ENCODE measurements around the gene IQCM.

DNA sequence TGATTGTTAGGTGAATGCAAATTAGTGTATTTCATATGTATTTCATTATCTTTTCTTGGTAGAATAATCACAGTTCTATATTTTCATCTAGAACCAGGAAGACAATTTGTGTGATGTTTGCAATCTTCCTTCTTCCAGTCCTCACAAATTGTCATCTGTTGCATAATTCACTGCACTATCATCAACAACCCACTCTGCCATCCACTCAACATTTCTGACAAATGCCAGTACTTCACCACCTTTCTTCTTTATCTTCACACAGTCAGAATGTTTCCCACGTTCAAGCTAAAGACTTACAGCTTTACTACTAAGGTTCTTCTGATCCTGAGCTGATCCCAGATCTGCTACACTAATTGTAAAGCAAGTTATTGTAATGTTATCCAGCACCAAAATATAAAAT lies 107.8 kb downstream of the IQCM start:
- TF ChIP-seq, protein P1, sequence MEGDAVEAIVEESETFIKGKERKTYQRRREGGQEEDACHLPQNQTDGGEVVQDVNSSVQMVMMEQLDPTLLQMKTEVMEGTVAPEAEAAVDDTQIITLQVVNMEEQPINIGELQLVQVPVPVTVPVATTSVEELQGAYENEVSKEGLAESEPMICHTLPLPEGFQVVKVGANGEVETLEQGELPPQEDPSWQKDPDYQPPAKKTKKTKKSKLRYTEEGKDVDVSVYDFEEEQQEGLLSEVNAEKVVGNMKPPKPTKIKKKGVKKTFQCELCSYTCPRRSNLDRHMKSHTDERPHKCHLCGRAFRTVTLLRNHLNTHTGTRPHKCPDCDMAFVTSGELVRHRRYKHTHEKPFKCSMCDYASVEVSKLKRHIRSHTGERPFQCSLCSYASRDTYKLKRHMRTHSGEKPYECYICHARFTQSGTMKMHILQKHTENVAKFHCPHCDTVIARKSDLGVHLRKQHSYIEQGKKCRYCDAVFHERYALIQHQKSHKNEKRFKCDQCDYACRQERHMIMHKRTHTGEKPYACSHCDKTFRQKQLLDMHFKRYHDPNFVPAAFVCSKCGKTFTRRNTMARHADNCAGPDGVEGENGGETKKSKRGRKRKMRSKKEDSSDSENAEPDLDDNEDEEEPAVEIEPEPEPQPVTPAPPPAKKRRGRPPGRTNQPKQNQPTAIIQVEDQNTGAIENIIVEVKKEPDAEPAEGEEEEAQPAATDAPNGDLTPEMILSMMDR (IDR thresholded peaks at IDR 0.05), result no peak
- TF ChIP-seq BHLHE40 (IDR thresholded peaks at IDR 0.05; ENCODE audit: low read depth, low read length) (no peak), POLR2A (IDR thresholded peaks at IDR 0.05; ENCODE audit: low read length) (no peak), ZNF302 (CRISPR knock-in tag; IDR thresholded peaks at IDR 0.05) (no peak), HOXA7 (CRISPR knock-in tag; IDR thresholded peaks at IDR 0.05) (no peak)
- TF ChIP-seq, protein P2, sequence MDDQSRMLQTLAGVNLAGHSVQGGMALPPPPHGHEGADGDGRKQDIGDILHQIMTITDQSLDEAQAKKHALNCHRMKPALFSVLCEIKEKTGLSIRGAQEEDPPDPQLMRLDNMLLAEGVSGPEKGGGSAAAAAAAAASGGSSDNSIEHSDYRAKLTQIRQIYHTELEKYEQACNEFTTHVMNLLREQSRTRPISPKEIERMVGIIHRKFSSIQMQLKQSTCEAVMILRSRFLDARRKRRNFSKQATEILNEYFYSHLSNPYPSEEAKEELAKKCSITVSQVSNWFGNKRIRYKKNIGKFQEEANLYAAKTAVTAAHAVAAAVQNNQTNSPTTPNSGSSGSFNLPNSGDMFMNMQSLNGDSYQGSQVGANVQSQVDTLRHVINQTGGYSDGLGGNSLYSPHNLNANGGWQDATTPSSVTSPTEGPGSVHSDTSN (IDR thresholded peaks at IDR 0.05), result no peak

Measured in A549 (cell line).